ENCODE results near the gene SVOPL.

- TF ChIP-seq CTCF (IDR thresholded peaks at IDR 0.05) = no peak
- TF ChIP-seq POLR2A (IDR thresholded peaks at IDR 0.05) = no peak
Measured at GRCh38 chr7:138608275-138608674, 92.9 kb downstream of the SVOPL start.

Data from heart left ventricle (tissue), 13 donors.